K562 treated with DMSO at 1 percent for 48 hours (cell line): ENCODE measurements around the gene SYT12. TPM values are rescaled to one million over a fixed set of nuclear protein-coding genes. Genes with fewer than 3 reads are reported as not detected.

Experiments
- total RNA-seq: library from RNA; unstranded; fragments of 300-600 nt; gene quantifications from 2 replicates; pipeline ENCODE4 v1.2.3, GENCODE V29; 2022; ENCODE audit warnings: low replicate concordance; ENCODE audit errors: extremely low read depth

Gene SYT12, protein sequence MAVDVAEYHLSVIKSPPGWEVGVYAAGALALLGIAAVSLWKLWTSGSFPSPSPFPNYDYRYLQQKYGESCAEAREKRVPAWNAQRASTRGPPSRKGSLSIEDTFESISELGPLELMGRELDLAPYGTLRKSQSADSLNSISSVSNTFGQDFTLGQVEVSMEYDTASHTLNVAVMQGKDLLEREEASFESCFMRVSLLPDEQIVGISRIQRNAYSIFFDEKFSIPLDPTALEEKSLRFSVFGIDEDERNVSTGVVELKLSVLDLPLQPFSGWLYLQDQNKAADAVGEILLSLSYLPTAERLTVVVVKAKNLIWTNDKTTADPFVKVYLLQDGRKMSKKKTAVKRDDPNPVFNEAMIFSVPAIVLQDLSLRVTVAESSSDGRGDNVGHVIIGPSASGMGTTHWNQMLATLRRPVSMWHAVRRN
- total RNA-seq, result not detected in 2 replicates

DNA sequence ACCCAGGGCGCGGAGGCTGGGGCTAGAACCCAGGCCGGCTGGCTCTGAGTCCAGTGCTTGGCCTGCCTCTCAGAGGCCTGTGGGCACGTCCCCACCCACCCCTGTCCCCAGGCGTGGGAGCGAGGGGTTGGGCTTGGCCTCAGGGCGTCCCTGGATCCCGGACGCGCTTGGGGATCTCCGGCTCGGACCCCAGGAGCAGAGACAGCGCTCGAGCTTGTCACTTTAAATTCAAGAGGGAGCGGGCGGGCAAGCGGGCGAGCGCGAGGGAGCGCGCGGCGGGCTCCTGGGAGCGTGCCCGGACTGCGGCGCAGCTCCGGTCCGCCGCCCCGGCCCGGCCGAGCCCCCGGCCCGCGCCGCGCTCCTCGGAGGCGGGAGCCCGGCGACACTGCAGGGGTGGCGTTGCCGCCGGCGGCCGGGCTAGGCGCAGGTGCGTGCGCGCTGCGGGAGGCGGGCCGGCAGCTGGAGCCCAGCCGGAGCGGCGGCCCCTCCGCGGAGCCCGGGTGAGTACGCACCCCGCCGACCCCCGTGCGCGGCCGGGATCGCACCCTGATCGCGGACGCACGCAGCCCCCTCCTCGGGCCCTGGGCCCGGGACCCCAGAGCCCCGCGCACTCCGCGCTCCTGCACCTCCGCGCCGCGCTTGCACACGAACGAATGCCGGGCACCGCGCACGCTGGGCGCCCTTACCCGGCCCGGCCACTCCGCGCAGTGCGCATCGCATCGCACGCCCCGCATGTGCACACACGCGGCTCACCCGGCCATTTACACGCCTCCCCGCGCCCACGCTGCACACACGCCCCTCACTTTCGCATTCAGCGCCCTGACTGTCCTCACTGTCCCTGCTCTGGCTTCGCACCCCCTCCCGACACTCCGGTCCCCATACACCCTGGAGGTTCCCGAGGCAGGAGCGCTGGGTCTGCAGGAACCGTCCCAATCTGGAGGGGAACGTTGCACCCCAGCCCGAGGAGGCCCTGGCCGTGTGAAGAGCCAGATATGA lies at the start of gene SYT12:
Gene SYT12, plus strand, starts transcription at position 174 of the 996 bp plus-strand sequence. CDS start 7,011 bp downstream, outside the sequence.

DNA sequence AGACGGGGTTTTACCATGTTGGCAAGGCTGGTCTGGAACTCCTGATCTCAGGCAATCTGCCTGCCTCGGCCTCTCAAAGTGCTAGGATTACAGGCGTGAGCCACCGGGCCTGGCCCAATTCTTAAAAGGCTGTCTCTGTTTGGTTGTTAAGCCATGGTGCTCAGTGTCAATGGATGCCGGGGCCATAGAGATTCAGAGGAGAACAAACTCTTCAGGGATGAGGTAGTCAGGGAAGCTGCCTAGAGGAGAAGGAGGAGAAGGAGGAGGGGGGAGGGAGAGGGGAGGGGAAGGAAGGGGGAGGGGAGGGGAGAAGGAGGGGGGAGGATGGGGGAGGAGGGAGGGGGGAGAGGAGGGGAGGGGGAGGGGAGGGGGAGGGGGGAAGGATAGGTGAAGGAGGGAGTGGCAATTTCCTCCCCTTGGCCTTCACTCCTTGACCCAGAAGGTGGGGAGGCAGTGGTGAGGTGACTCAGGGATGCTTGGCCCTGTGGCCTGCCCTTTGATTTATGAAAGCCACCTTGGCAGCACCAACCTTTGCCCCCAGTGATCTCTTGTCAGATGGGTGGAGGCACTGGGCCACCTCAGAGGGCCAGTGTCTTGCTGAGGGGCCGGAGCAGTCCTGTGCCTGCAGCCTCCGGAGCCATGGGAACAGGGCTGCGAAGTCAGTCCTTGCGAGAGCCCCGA lies 48.1 kb upstream of the SYT12 start, which contains the start of gene C11orf86:
Gene C11orf86, plus strand, starts transcription at position 581 of the 681 bp plus-strand sequence. Its CDS starts 59 bp downstream, at position 640.

DNA sequence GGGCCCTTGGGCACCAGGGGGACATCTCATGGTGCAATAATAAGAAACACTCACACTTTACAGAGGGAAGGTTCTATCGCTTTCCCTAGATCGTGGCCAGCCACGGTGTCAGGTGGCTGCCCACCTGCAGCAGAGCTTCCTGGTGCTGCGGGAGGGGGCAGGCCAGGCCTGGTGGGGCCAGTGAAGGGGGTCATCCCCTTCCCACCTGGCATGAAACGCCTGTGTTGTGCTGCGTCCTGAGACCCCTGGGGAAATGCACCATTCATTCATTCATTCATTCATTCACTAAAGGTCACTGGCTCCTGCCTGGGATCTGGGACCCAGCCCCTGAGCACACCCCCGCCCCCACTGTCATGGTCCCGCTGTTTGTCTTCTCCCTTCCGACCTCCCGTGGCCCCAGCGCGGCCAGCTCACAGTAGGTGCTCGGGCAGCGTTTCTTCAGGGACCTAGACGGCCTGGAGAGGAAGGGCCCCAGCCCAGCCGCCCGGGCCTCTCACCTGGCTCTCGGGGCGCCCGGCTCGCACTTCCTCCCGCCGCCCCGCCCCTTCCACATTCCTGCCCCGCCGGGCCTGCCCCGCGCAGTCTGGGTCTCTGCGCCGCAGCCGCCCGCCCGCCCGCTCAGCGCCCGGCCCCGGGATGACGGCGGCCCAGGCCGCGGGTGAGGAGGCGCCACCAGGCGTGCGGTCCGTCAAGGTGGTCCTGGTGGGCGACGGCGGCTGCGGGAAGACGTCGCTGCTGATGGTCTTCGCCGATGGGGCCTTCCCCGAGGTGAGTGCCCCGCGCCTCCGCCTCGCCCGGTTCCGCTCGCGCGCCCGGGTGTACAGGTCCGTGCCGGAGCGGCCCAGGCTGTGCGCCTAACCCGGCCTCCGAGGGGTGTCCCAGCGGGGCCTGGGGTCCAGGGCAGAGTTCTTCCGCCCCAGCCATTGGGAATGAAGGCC lies 33.6 kb downstream of the SYT12 start, which contains the start of gene RHOD:
Gene RHOD, plus strand, starts transcription at position 581 of the 938 bp plus-strand sequence. Its CDS starts 56 bp downstream, at position 637.

Other genes starting within 250 kb of the SYT12 start
- not detected in 2 replicates for gene RCE1, start 179.7 kb upstream of the SYT12 start, total RNA-seq
- gene LRFN4, start 166.1 kb upstream of the SYT12 start, total RNA-seq, result not detected in 2 replicates
- gene PC, start 64.8 kb upstream of the SYT12 start, total RNA-seq, result not detected in 2 replicates
- gene C11orf86, start 47.8 kb upstream of the SYT12 start, total RNA-seq, result not detected in 2 replicates
- not detected in 2 replicates for gene RHOD, start 33.7 kb downstream of the SYT12 start, total RNA-seq
- gene KDM2A, start 96.1 kb downstream of the SYT12 start, total RNA-seq, result not detected in 2 replicates
- gene GRK2, start 243.3 kb downstream of the SYT12 start, total RNA-seq, result 509 TPM in 1 of 2 replicates, not detected in the other